Frontal cortex (tissue), 4 donors: ENCODE measurements around the gene PKM. TPM values are rescaled to one million over a fixed set of nuclear protein-coding genes. Genes with fewer than 3 reads are reported as not detected.
"Not testable (repeated sequence)": the region's sequence is repeated elsewhere in the genome, so short reads cannot be mapped to it uniquely, and the experiment has no call there.

ENCODE experiments used
- DNase-seq, 2 donors: peaks; one replicate each; pipeline ENCODE4 v3.0.0; 2012; ENCODE audit warnings: low spot score in 2 of 2
- FAIRE-seq: peaks from 2 replicates; lab custom pipeline; 2012; peaks lifted over from hg19 to GRCh38; lab: Jason Lieb, UNC
- total RNA-seq: library from RNA; depleted of rRNA; stranded (reverse); fragments of >200 nt; gene quantifications from one replicate; pipeline ENCODE4 v1.2.3, GENCODE V29; 2014
- donor health status: control.
- donor health status: control.
- donor health status: control.

The PKM gene
- total RNA-seq = 285 TPM

DNA sequence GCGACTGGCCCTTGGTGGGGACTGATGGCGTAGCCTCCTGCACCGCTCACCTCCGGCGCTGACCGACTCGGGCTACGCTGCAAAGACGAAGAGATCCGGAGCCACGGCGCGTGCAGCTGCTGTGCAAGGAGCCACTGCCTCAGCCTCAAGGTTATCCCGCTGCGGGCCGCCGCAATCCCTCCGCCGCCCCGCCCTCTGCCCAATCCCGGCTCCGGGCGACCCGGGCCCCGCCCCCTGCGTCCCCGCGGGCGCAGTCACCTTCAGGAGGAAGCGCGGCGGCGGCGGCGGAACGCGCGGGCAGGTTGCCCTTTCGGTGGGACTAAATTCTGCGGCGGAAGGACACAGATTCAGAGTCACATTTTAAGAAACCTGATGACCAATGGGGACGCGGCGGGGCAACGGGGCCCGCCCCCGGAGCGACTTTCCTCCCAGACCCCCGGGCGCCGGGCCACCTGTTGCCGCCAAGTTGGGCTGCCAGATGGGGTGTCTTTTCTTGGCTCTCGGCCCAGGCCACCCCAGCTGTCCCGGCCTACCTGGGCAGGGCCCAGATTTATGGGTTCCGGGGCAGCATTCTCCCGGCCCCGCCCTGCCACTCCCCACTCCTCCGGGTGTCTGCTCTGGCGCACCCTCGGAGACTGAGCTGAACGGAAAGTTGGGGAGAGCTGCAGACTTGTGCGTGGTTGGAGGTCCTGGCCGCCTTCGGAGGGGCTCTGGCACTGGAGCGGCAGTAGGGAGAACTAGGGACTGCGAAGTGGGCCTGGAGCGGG is at the start of gene PKM:
TSS of gene PKM (minus strand) at position 125 of the 767 bp plus-strand sequence. CDS start 12,093 bp downstream, outside the sequence.
- FAIRE-seq (no peak), DNase-seq (peak; percentile 85 to 86)

DNA sequence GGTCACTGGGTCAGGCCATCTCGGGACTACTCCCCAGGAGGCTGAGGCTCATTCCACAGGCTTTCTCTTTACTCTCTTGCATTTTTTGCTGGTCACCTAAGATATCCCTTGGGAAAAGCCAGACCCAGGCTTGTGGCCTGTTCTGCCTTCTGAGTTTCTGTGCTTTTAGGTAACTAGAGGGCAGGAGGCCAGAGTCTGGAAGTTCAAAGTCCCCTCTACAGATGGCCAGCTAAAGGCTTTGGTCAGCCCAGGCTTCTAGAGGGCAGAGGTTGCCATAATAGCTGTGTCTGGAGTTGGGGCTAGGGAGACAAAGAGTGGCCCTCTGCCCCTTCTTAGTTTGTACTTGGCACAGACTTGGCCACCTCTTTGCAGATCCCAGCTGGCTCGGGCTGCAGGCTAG is 49.8 kb upstream of the PKM start:
- DNase-seq (no peak), FAIRE-seq (no peak)

- no peak for DNase-seq
- FAIRE-seq = no peak
These were observed 47.7 kb upstream of the PKM start for GRCh38 chr15:72278737-72279136.

- no peak for FAIRE-seq
- DNase-seq = no peak
These were observed 45.3 kb upstream of the PKM start for GRCh38 chr15:72276326-72276700.

DNA sequence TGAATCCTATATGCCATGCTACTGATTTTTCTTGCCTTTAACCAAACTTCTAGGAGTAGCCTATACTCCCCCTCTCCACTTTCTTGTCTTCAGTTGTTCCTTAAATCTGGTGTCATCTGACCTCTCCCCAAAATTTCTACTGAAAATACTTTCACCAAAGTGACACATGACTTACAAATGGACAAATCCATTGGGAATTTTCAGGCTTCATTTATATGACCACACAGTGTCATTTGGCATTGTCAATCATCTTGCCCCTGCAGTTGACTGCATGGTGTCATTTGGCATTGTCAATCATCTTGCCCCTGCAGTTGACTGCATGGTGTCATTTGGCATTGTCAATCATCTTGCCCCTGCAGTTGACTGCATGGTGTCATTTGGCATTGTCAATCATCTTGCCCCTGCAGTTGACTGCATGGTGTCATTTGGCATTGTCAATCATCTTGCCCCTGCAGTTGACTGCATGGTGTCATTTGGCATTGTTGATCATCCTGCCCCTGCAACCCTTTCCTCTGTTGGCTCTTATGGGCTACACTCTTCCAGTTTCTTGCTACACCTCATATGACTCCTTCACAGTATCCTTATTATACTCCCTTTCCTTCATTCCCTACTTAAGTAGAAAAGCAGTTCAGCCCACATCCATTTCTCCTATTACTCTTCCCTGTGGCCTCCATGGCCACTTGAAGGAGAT is 44.8 kb upstream of the PKM start:
- not testable (repeated sequence) for DNase-seq, FAIRE-seq

DNA sequence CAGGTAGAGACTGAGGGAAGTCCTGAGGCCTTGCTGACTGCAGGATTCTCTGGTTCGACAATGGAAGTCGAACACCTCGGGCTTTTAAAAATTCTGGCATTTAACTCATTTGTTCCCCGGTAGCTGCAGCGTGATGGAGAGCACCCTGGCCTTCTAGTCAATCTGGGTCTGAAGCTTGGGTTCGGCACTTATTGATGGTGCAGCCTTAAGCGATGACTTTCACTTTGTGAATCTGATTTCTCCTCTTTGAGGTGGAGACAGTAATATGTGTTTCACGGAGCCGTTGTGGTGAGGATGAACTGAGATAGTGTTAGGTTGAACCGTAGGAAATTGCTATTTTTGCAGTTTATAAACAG is 42.0 kb upstream of the PKM start:
- FAIRE-seq = no peak
- no peak for DNase-seq

- FAIRE-seq (no peak), DNase-seq (peak; percentile 98)
These were observed 41.4 kb upstream of the PKM start, which contains the start of gene PARP6 for GRCh38 chr15:72272213-72272996. Gene PARP6, minus strand, starts transcription at chr15:72272554. Its CDS starts 5,077 bp downstream, at chr15:72267477.

GRCh38 chr15:72271895-72272212 is 40.9 kb upstream of the PKM start:
- DNase-seq (peak in 1 of 2 donors; percentile 36), FAIRE-seq (no peak)

DNA sequence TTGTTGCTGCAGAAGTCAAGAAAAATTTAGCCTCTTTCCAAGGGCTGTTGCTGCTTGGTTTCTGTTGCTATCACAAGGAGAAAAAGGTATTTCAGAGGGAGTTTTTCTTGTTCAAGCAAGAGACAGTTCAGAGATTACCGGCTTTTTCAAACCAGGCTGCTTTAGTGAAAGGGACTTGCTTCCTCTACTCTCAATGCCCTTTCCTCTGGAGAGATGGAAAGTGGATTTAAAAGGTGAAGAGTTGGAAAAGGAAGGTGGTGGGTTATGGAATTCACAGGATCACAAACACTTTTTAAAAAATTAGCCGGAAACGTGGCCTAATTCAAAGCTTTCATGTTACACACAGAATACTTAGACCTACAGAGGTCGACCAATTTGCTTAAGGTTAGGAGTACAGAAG is 40.2 kb upstream of the PKM start:
- FAIRE-seq (no peak), DNase-seq (no peak)

DNA sequence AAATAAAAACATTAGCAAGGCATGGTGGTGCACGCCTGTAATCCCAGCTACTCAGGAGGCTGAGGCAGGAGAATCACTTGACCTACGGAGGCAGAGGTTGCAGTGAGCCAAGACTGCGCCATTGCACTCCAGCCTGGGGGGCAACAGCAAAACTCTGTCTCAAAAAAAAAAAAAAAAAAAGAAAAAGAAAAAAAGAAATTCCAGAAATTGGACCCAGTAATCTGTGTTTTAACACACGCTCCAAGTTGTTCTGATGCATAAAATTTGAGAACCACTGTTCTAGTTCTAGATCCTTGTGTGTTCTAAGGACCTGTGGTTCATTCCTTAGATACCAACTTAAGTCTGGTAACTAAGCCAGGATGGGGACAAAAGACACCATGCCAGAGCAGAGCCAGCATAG is 38.7 kb upstream of the PKM start:
- DNase-seq = no peak
- no peak for FAIRE-seq

DNA sequence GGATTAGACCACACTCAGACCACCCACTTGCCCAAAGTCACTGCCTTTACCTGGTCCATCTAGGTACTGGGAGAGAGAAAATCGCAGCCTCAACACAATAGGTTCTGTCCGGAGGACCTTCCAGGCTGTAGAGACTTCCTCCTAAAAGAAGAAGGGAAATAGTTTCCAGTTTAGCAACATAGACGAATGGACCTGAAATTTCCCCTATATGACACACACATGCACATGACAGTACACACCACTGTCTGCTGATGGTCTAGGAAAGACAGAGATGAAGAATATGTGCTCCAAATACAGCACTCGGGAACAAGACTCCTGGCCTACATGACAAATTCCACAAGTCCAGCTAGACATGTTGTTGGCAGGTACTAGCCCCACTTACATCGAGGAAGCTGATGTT is 34.0 kb upstream of the PKM start:
- FAIRE-seq = no peak
- no peak for DNase-seq

- FAIRE-seq = no peak
- no peak for DNase-seq
These were observed 21.8 kb upstream of the PKM start for GRCh38 chr15:72252663-72253299.

DNA sequence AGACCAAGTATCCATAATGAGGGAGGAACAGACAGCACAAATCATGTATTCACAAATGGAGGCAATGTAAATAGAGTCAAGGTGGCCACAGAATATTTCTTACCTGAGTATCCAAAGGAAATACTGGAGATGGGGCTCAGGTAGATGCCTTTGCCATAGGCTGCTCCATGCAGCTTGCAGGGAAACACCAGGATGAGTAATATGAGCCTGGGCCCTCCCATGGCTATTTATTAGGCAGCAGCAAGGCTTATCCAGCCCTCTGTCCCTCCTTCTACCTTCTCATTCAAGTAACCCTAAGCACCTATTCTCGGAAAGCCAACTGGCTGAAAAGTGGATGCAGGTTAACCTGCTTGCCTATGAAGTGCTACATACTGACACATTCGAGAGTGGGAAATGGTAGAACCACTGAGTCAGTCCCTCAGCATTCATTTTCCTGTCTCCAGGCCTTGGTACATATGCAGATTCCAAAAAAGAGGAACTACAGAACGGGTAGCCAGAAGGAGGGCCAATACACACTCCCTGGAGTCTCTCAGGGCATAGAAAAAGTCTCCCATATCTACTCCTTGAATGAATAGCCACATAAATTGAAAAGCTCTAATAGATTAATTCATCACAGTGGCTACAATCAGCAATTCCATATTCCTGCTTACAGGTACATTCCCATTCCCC is 18.3 kb upstream of the PKM start:
- DNase-seq = no peak
- FAIRE-seq = no peak

DNA sequence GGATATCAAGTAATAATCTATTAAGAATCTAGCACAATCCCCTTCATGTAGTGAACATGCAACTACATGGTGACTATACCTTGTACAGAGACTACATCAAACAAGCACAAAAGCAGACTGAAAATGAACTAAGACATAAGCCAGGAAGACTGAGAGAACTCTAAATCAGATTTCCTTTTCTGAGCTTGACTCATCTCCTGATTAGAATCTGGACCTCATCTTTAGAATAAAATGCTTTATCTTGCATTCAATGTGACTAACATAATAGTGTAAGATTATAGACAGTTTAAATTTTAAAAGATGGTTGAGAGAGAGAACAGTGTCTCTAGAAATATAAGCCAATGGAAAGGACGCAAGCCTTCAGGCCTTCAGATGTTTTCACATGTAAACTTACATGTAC is 17.5 kb upstream of the PKM start:
- FAIRE-seq = no peak
- DNase-seq = no peak

- FAIRE-seq = no peak
- DNase-seq = no peak
These were observed 11.9 kb upstream of the PKM start for GRCh38 chr15:72242775-72243370.

GRCh38 chr15:72239652-72240051 is 8.7 kb upstream of the PKM start:
- FAIRE-seq (no peak), DNase-seq (no peak)

- FAIRE-seq = no peak
- no peak for DNase-seq
These were observed 7.6 kb upstream of the PKM start for GRCh38 chr15:72238586-72238985.

DNA sequence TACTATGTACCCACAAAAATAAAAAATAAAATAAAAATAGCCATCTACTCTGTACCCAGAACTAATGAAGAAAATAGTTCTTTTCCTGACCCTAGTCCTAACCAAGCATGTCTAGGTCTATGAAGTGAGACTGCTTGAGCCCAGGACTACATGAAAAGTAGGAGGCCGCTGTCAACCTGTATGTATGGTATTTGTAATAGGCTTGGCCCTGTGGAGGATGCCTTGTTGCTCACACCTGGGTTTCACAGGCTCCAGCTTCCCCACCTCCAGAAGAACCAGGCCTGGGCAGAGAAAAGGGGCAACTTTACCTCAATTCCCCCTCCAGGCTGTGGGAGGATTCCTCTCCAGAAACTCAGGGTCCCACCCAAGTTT is 6.8 kb upstream of the PKM start:
- DNase-seq (no peak), FAIRE-seq (no peak)

GRCh38 chr15:72237029-72237852 is 6.3 kb upstream of the PKM start:
- FAIRE-seq = no peak
- no peak for DNase-seq
